Left renal pelvis (tissue), 4 donors: Measurements from ENCODE around the gene PHLDB2. TPM values are rescaled to one million over a fixed set of nuclear protein-coding genes. Genes with fewer than 3 reads are reported as not detected.

Experiments
- DNase-seq, 4 donors: peaks; one replicate each; pipeline ENCODE4 v3.0.0-alpha.2; 2013; ENCODE audit warnings: low read depth in 4 of 4, low spot score in 3 of 4
- polyA plus RNA-seq, 4 donors: library from polyadenylated mRNA; unstranded; fragments of 120-200 nt; gene quantifications; one replicate each; pipeline ENCODE4 v1.2.1, GENCODE V29; 2013; ENCODE audit not compliant: insufficient read length in 4 of 4

Gene PHLDB2
- polyA plus RNA-seq, 4 donors, result 29.8 to 100 (median 94.9) TPM

GRCh38 chr3:111848778-111849177, 10.3 kb upstream of the PHLDB2 start:
- DNase-seq, result no peak

GRCh38 chr3:111850537-111850936, 8.5 kb upstream of the PHLDB2 start:
- DNase-seq, result no peak

- DNase-seq, result no peak
Measured at GRCh38 chr3:111851511-111851954, 7.5 kb upstream of the PHLDB2 start.

GRCh38 chr3:111852540-111852939, 6.5 kb upstream of the PHLDB2 start:
- no peak for DNase-seq

GRCh38 chr3:111853068-111853467, 6.0 kb upstream of the PHLDB2 start:
- DNase-seq, result no peak

GRCh38 chr3:111854990-111855389, 4.1 kb upstream of the PHLDB2 start:
- no peak for DNase-seq

GRCh38 chr3:111856501-111856900, 2.6 kb upstream of the PHLDB2 start:
- no peak for DNase-seq

- no peak for DNase-seq
Measured at GRCh38 chr3:111857474-111857873, 1.6 kb upstream of the PHLDB2 start.

GRCh38 chr3:111858642-111859041, 423 bp upstream of the PHLDB2 start:
- DNase-seq, result no peak

- DNase-seq, result peak in 3 of 4 donors; percentile 66 to 87 (median 77)
Measured at GRCh38 chr3:111859974-111860859, 1.2 kb downstream of the PHLDB2 start.

- DNase-seq, result no peak
Measured at GRCh38 chr3:111861391-111861790, 2.3 kb downstream of the PHLDB2 start.

GRCh38 chr3:111862415-111862814, 3.4 kb downstream of the PHLDB2 start:
- DNase-seq, result no peak

GRCh38 chr3:111862974-111863373, 3.9 kb downstream of the PHLDB2 start:
- no peak for DNase-seq

- no peak for DNase-seq
Measured at GRCh38 chr3:111863942-111864694, 5.1 kb downstream of the PHLDB2 start.

GRCh38 chr3:111864821-111865656, 6.0 kb downstream of the PHLDB2 start:
- DNase-seq, result no peak

- no peak for DNase-seq
Measured at GRCh38 chr3:111867889-111868426, 8.9 kb downstream of the PHLDB2 start.

GRCh38 chr3:111870620-111871019, 11.6 kb downstream of the PHLDB2 start:
- DNase-seq, result no peak

GRCh38 chr3:111871809-111872623, 13.0 kb downstream of the PHLDB2 start:
- DNase-seq, result no peak

- no peak for DNase-seq
Measured at GRCh38 chr3:111872979-111873378, 13.9 kb downstream of the PHLDB2 start.
